Tibial artery (tissue), 4 donors: ENCODE results near the gene RAD23B.

ENCODE experiments used
- DNase-seq, 2 donors: peaks; one replicate each; pipeline ENCODE4 v3.0.0-alpha.2; 2019
- H3K27ac ChIP-seq, 2 donors: fragments of 200-600 bp; sonication (generic) in 1 of 2; 1 replicate in 1 of 2; 2 replicates in 1 of 2; pipeline ENCODE4 v1.5.1; 2018 to 2019; ENCODE audit warnings: mild to moderate bottlenecking in 1 of 2
- H3K27me3 ChIP-seq, 2 donors: fragments of 200-600 bp; sonication (generic) in 1 of 2; one replicate each; pipeline versions ENCODE4 v1.5.1 to v1.6.0; 2016 to 2019
- H3K36me3 ChIP-seq, 3 donors: fragments of 200-600 bp; sonication (generic) in 2 of 3; one replicate each; pipeline ENCODE4 v1.5.1; 2016 to 2019; ENCODE audit warnings: mild to moderate bottlenecking in 2 of 3
- H3K4me1 ChIP-seq, 4 donors: fragments of 200-600 bp; sonication (generic) in 2 of 4; 1 replicate in 3 of 4; 2 replicates in 1 of 4; pipeline ENCODE4 v1.5.1; 2016 to 2019
- H3K4me3 ChIP-seq, 2 donors: fragments of 200-600 bp; sonication (generic) in 1 of 2; 1 replicate in 1 of 2; 2 replicates in 1 of 2; pipeline ENCODE4 v1.5.1; 2018 to 2019; ENCODE audit warnings: mild to moderate bottlenecking in 2 of 2
- H3K9me3 ChIP-seq, 3 donors: fragments of 200-600 bp; sonication (generic) in 1 of 3; one replicate each; pipeline ENCODE4 v1.5.1; 2016 to 2019
- intact Hi-C: fragments of 100-400 bp; cut with DNase I; formaldehyde crosslinking; loops from one replicate; pipeline ENCODE4 v1.15.0; 2023; ENCODE audit warnings: low total_unique reads
- TF ChIP-seq, protein P1 (sequence below), 2 experiments: fragments of 200-600 bp in 1 of 2; fragments of 450-650 bp in 1 of 2; IDR thresholded peaks; one replicate each; pipeline ENCODE4 v1.5.1; 2017 to 2019; ENCODE audit warnings: antibody characterized with exemption in 2 of 2, mild to moderate bottlenecking in 1 of 2, moderate library complexity in 1 of 2

The RAD23B gene

DNA sequence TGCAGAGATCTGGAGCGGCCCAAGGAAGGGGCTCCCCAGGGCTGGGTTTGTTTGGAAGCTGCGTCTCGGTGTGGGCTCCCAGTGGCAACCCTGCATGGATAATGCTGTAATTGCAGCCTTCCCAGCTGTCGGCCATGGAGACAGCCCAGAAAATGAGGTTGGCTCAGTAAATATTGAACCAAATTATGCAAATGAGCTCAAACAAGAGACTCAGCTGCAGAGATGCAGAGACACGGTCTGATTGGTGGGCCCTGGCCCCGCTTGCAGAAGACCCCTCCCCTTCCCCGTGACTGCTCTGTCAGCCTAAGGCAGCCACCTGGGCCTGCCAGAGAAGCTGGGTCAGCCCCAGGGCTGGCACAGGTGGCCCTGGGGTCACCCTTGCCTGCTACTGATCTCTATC, 75.9 kb downstream of the RAD23B start:
- H3K27me3 ChIP-seq, result no peaks in the 10 kb centered on the region
- H3K27ac ChIP-seq, result no peak overlapping the region
- no peaks in the 10 kb centered on the region for H3K36me3 ChIP-seq
- peaks cover 0 to 2% (median 0%) of the 10 kb centered on the region in 3 donors for H3K9me3 ChIP-seq
- TF ChIP-seq, protein P1, sequence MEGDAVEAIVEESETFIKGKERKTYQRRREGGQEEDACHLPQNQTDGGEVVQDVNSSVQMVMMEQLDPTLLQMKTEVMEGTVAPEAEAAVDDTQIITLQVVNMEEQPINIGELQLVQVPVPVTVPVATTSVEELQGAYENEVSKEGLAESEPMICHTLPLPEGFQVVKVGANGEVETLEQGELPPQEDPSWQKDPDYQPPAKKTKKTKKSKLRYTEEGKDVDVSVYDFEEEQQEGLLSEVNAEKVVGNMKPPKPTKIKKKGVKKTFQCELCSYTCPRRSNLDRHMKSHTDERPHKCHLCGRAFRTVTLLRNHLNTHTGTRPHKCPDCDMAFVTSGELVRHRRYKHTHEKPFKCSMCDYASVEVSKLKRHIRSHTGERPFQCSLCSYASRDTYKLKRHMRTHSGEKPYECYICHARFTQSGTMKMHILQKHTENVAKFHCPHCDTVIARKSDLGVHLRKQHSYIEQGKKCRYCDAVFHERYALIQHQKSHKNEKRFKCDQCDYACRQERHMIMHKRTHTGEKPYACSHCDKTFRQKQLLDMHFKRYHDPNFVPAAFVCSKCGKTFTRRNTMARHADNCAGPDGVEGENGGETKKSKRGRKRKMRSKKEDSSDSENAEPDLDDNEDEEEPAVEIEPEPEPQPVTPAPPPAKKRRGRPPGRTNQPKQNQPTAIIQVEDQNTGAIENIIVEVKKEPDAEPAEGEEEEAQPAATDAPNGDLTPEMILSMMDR (IDR thresholded peaks at IDR 0.05), result no peak
- no peak overlapping the region for H3K4me3 ChIP-seq
- intact Hi-C loops, result no loop called here
- H3K4me1 ChIP-seq, result no peaks in the 10 kb centered on the region
- no peak for DNase-seq

DNA sequence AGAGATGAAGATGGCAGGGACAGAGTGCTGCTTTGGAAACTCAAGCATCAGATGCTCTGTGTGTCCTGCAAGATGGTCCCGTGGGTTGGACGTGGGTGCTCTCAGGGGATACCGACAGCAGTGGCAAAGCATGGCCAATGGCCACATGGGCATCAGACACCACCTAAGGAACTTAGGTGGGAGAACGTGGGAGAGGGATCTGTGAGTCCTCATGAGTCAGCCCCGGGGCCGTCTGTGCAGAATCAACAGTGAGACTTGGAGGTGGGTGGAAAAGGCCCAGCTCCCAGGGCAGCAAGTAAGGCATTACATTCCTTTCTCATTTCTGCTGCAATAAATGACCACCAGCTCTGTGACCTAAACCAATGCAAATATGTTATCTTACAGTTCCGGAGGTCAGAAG, 77.0 kb downstream of the RAD23B start:
- Histone ChIP-seq H3K36me3 (no peaks in the 10 kb centered on the region), H3K27me3 (no peaks in the 10 kb centered on the region), H3K9me3 (no peaks in the 10 kb centered on the region), H3K4me1 (no peaks in the 10 kb centered on the region), H3K4me3 (no peak overlapping the region), H3K27ac (no peak overlapping the region)
- TF ChIP-seq, protein P1 (IDR thresholded peaks at IDR 0.05), result no peak
- DNase-seq, result no peak
- intact Hi-C loops, result no loop called here

DNA sequence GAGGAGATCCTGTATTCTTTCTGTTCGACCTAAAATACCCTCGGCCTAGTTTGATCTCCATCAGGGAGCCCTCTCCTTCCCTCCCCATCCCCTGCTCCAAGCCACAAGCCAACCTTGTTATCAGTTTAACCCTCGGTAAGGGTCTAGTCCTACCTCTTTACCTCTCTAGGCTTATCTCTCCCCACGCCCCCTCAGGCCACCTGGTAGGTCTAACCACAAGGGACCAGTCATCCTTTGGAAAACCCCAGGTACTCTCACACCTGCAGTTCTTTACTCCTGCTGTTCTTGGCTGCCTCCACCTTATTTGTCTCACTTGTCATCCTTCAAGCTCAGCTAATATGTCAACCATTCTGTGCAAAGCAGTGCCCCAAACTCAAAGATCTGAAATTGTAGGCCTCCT, 78.7 kb downstream of the RAD23B start:
- Histone ChIP-seq H3K27ac (no peak overlapping the region), H3K4me3 (no peak overlapping the region), H3K4me1 (no peaks in the 10 kb centered on the region), H3K27me3 (peaks cover 0 to 6% of the 10 kb centered on the region in 2 donors), H3K9me3 (no peaks in the 10 kb centered on the region), H3K36me3 (no peaks in the 10 kb centered on the region)
- DNase-seq, result no peak
- TF ChIP-seq, protein P1 (IDR thresholded peaks at IDR 0.05), result no peak
- intact Hi-C loops, result no loop called here

DNA sequence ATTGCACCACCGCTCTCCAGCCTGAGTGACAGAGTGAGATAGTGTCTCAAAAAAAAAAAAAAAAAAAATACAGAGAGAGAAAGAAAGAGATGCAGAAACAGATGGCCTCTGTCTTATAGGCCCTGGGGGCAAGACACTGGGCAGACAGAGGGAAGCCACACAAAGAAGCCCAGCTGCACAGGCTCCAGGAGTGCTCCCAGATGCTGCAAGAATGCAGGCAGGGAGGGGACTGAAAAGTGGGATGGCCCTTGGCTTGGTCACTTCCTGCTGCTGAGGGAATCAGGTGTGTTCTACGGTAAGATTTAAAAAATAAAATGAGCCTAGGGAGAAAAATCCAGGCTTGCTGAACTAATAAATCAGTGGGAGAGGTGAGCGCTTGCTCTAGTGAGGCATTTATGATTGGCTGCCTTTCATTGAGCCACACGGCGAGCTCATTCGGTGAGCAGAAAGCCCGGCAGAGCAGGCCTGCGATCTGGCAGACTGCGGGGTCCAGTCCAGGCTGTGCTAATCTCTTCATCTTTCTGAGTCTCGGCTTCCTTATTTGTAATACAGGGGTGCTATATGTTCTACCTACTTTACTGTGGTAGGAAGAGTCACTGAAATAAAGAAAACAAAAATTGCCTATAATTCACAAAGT, 80.6 kb downstream of the RAD23B start:
- DNase-seq, result no peak
- Histone ChIP-seq H3K36me3 (no peaks in the 10 kb centered on the region), H3K4me1 (no peaks in the 10 kb centered on the region), H3K27me3 (peaks cover 0 to 6% of the 10 kb centered on the region in 2 donors), H3K27ac (no peak overlapping the region), H3K9me3 (no peaks in the 10 kb centered on the region), H3K4me3 (no peak overlapping the region)
- intact Hi-C loops, result no loop called here
- TF ChIP-seq, protein P1 (IDR thresholded peaks at IDR 0.05), result no peak

DNA sequence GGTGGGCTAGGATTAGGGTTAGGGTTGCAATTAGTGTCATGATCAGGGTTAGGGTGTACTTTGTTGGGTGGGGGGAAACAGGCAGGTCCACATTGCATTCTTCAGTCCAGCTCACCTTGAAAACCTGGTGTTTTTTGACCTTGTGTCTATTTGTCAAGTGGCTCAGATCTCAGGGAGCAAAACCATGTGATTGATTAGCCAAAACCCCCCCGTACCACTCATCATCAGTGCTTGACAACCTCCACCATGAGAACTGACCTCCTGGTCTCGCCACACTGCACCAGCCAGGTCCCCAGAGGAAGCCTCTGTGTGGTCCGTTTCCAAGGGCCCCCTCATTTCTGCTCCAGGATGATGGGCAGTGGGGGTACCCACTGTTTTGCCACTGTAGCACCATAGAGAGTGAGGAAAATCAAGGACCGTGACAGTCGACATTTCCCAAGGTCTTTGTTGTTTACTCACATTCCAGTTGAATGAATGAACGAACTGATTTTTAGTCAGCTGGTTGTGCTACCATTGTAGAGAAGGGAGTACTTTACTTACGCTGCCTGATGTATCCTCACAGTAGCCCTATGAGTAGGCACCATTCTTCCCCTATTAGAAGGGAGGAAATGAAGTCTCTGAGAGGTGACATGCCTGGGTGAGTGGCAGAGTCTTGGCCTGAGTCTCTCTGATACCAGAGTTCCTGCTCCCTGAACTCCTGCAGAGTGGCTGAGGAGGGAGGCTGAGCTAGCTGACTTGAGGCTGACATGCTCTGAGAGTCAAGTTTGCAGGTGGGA, 84.8 kb downstream of the RAD23B start:
- TF ChIP-seq, protein P1 (IDR thresholded peaks at IDR 0.05), result no peak
- intact Hi-C loops, result no loop called here
- peaks cover 0 to 6% of the 10 kb centered on the region in 2 donors for H3K27me3 ChIP-seq
- no peak overlapping the region for H3K4me3 ChIP-seq
- DNase-seq, result no peak
- H3K36me3 ChIP-seq, result no peaks in the 10 kb centered on the region
- H3K27ac ChIP-seq, result no peak overlapping the region
- no peaks in the 10 kb centered on the region for H3K4me1 ChIP-seq
- H3K9me3 ChIP-seq, result no peaks in the 10 kb centered on the region
